HL-60 (cell line): ENCODE results near the gene AFDN.

Experiments
- DNase-seq, 2 experiments: peaks; one replicate each; pipeline ENCODE4 v3.0.0-alpha.2; 2010 to 2020; ENCODE audit warnings: low read depth in 1 of 2, low spot score in 1 of 2
- H3K27ac ChIP-seq: fragments of 250-450 bp; sonication (Bioruptor Pico); replicated peaks from 2 replicates; pipeline ENCODE4 v1.5.1; 2020; ENCODE audit warnings: mild to moderate bottlenecking, moderate library complexity
- H3K27me3 ChIP-seq: fragments of 250-450 bp; sonication (Bioruptor Pico); 2 replicates; pipeline ENCODE4 v1.5.1; 2021; ENCODE audit warnings: mild to moderate bottlenecking, moderate library complexity; ENCODE audit not compliant: insufficient read depth, poor library complexity, severe bottlenecking
- H3K4me3 ChIP-seq: replicated peaks from 2 replicates; pipeline ENCODE4 v1.5.1; 2011; ENCODE audit warnings: mild to moderate bottlenecking, control low read depth, low read length; ENCODE audit not compliant: insufficient read depth
- CTCF ChIP-seq: IDR thresholded peaks from one replicate; pipeline ENCODE4 v1.5.1; 2011; ENCODE audit warnings: low read length, control low read depth, inconsistent platforms; ENCODE audit not compliant: insufficient read depth
- GABPA ChIP-seq: IDR thresholded peaks from 2 replicates; pipeline ENCODE4 v1.6.1; 2012; ENCODE audit warnings: low read depth
- POLR2AphosphoS5 ChIP-seq: IDR thresholded peaks from 2 replicates; pipeline ENCODE4 v1.6.1; 2012; ENCODE audit warnings: low read depth
- REST ChIP-seq: IDR thresholded peaks from 2 replicates; pipeline ENCODE4 v1.6.1; 2012; ENCODE audit warnings: low read depth; ENCODE audit not compliant: insufficient replicate concordance
- SPI1 ChIP-seq: IDR thresholded peaks from 2 replicates; pipeline ENCODE4 v1.6.1; 2012; ENCODE audit warnings: low read depth, mild to moderate bottlenecking, borderline replicate concordance

AFDN gene

GRCh38 chr6:167866642-167867041, 39.9 kb downstream of the AFDN start:
- no peak for DNase-seq
- no peak overlapping the region for H3K27ac ChIP-seq
- no peak overlapping the region for H3K4me3 ChIP-seq
- TF ChIP-seq CTCF = no peak
- no peak for TF ChIP-seq REST
- TF ChIP-seq POLR2AphosphoS5 = no peak
- no peak for TF ChIP-seq SPI1
- TF ChIP-seq GABPA = no peak
- no peaks in the 10 kb centered on the region for H3K27me3 ChIP-seq

- DNase-seq = no peak
- H3K27ac ChIP-seq = no peak overlapping the region
- no peak for TF ChIP-seq SPI1
- TF ChIP-seq GABPA = no peak
- TF ChIP-seq REST = no peak
- TF ChIP-seq POLR2AphosphoS5 = no peak
- TF ChIP-seq CTCF = no peak
- no peak overlapping the region for H3K4me3 ChIP-seq
- no peaks in the 10 kb centered on the region for H3K27me3 ChIP-seq
Measured at GRCh38 chr6:167870321-167870720, 43.6 kb downstream of the AFDN start.

- no peak for DNase-seq
- no peak for TF ChIP-seq REST
- no peak for TF ChIP-seq SPI1
- no peak for TF ChIP-seq POLR2AphosphoS5
- no peak for TF ChIP-seq GABPA
- no peak for TF ChIP-seq CTCF
- no peaks in the 10 kb centered on the region for H3K27me3 ChIP-seq
- no peak overlapping the region for H3K4me3 ChIP-seq
- H3K27ac ChIP-seq = no peak overlapping the region
Measured at GRCh38 chr6:167872538-167873210, 46.0 kb downstream of the AFDN start.
